Measurements from ENCODE around the gene PCDHGB4. TPM values are rescaled to one million over a fixed set of nuclear protein-coding genes. Genes with fewer than 3 reads are reported as not detected.
"Not testable (repeated sequence)": the region's sequence is repeated elsewhere in the genome, so short reads cannot be mapped to it uniquely, and the experiment has no call there.

Gene PCDHGB4
- total RNA-seq, 2 donors from 2014 or later: 3.6 to 4.9 TPM

- H3K27me3 ChIP-seq: no peaks in the 10 kb centered on the region
- no peaks in the 10 kb centered on the region for H3K36me3 ChIP-seq (replicated peaks in 1 of 2; ENCODE audit: insufficient read depth in 1 of 2, low read depth in 2 of 2)
- no peak overlapping the region for H3K27ac ChIP-seq
- no peak for ATAC-seq
- WGBS, 2 donors: 49 to 66% methylated on average over 14 of the region's 14 CpGs
- intact Hi-C loops (cut with DNase I): no loop called here
- peaks cover 0 to 78% (median 15%) of the 10 kb centered on the region in 3 donors for H3K9me3 ChIP-seq
- no peak for TF ChIP-seq POLR2A (IDR thresholded peaks at IDR 0.05)
- no peak for TF ChIP-seq CTCF (IDR thresholded peaks at IDR 0.05)
- no peaks in the 10 kb centered on the region for H3K4me1 ChIP-seq
- H3K4me3 ChIP-seq: no peak overlapping the region
- DNase-seq: no peak
These were observed 12.9 kb upstream of the PCDHGB4 start for GRCh38 chr5:141374627-141375026.

DNA sequence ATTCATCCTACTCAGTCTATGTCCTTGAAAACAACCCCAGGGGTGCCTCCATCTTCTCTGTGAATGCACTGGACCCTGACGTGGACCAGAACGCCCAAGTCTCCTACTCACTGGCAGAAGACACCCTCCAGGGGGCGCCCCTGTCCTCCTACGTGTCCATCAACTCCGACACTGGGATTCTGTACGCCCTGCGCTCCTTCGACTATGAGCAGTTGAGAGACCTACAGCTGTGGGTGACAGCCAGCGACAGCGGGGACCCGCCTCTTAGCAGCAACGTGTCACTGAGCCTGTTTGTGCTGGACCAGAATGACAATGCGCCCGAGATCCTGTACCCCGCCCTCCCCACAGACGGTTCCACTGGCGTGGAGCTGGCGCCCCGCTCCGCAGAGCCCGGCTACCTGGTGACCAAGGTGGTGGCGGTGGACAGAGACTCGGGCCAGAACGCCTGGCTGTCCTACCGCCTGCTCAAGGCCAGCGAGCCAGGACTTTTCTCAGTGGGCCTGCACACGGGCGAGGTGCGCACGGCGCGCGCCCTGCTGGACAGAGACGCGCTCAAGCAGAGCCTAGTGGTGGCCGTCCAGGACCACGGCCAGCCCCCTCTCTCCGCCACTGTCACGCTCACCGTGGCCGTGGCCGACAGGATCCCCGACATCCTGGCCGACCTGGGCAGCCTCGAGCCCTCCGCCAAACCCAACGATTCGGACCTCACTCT lies 11.9 kb upstream of the PCDHGB4 start:
- H3K4me3 ChIP-seq; H3K4me1 ChIP-seq; intact Hi-C loops (cut with DNase I); H3K27me3 ChIP-seq; H3K27ac ChIP-seq; ATAC-seq; DNase-seq; H3K36me3 ChIP-seq (replicated peaks in 1 of 2; ENCODE audit: insufficient read depth in 1 of 2, low read depth in 2 of 2): not testable (repeated sequence)
- WGBS, 2 donors: 38 to 39% methylated on average over 11 to 44 of the region's 48 CpGs
- peaks cover 0 to 68% (median 11%) of the 10 kb centered on the region in 3 donors for H3K9me3 ChIP-seq

DNA sequence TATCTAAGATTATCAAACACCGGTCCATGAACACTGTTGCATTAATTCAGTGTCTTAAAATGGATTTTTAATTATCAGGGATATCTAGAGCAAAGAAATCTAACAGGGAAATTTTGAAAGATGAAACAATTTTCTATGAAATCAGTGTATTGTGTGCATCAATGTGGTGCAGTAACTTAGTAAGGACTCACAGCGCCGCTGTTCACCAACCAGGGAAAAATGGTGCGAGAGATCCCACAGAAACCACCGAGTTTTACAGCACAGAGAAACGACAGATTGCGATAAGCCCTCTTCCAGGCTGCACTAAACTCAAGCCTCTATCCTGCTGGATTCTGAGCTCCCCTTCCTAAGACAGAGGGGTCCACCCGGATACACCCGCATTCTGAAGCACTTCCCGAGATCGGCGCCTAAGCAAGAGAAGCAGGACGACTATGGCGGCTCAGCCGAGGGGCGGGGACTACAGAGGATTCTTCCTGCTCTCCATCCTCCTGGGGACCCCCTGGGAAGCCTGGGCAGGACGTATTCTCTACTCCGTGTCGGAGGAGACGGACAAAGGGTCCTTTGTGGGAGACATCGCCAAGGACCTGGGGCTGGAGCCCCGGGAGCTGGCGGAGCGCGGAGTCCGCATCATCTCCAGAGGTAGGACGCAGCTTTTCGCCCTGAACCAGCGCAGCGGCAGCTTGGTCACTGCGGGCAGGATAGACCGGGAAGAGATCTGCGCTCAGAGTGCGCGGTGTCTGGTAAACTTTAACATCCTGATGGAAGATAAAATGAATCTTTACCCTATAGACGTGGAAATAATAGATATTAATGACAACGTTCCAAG lies 4.8 kb upstream of the PCDHGB4 start, which contains the start of gene PCDHGA7:
TSS of gene PCDHGA7 (plus strand) at position 274 of the 826 bp plus-strand sequence. CDS start at position 432, 158 bp downstream.
- intact Hi-C loops (cut with DNase I): no loop called here
- no peak for ATAC-seq
- WGBS, 2 donors: 9 to 17% methylated on average over 24 to 37 of the region's 37 CpGs
- peak within 1 kb of the TSS in 1 of 2 donors; percentile 0 for H3K4me3 ChIP-seq
- TF ChIP-seq CTCF (IDR thresholded peaks at IDR 0.05): peak in 3 of 7 experiments; percentile 7 to 16 (median 16)
- TF ChIP-seq POLR2A (IDR thresholded peaks at IDR 0.05): no peak
- H3K27ac ChIP-seq: no peak within 1 kb of the TSS
- H3K4me1 ChIP-seq: no peaks in the 10 kb centered on the region
- peaks cover 0 to 55% (median 3%) of the 10 kb centered on the region in 3 donors for H3K9me3 ChIP-seq
- no peaks in the 10 kb centered on the region for H3K27me3 ChIP-seq
- DNase-seq: no peak
- H3K36me3 ChIP-seq (replicated peaks in 1 of 2; ENCODE audit: insufficient read depth in 1 of 2, low read depth in 2 of 2): no peaks in the 10 kb centered on the region

DNA sequence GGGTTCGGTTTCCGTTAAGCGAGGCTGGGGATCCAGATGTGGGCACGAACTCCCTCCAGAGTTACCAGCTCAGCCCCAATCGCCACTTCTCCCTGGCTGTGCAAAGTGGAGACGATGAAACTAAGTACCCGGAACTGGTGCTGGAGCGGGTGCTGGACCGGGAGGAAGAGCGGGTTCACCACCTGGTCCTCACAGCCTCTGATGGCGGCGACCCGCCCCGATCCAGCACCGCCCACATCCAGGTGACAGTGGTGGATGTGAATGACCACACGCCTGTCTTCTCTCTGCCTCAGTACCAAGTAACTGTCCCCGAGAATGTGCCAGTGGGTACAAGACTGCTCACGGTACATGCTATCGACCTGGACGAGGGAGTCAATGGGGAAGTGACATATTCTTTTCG lies 4.2 kb upstream of the PCDHGB4 start:
- no peak for DNase-seq
- Histone ChIP-seq H3K27ac (no peak overlapping the region), H3K9me3 (peaks cover 0 to 56% (median 3%) of the 10 kb centered on the region in 3 donors), H3K4me3 (no peak overlapping the region), H3K4me1 (no peaks in the 10 kb centered on the region), H3K36me3 (replicated peaks in 1 of 2; ENCODE audit: insufficient read depth in 1 of 2, low read depth in 2 of 2) (no peaks in the 10 kb centered on the region), H3K27me3 (no peaks in the 10 kb centered on the region)
- ATAC-seq: no peak
- intact Hi-C loops (cut with DNase I): no loop called here
- WGBS, 2 donors: 27 to 35% methylated on average over 14 to 21 of the region's 21 CpGs
- TF ChIP-seq CTCF (IDR thresholded peaks at IDR 0.05) (no peak), POLR2A (IDR thresholded peaks at IDR 0.05) (no peak)

All from body of pancreas (tissue), 4 donors.